Bronchus fibroblast of lung (primary cell): ENCODE results near the gene KIF4B. TPM values are rescaled to one million over a fixed set of nuclear protein-coding genes. Genes with fewer than 3 reads are reported as not detected.

ENCODE experiments used
- total RNA-seq: library from RNA; depleted of rRNA; stranded (reverse); fragments of >200 nt; gene quantifications from 2 replicates; pipeline ENCODE4 v1.2.3, GENCODE V29; 2015

KIF4B gene, protein sequence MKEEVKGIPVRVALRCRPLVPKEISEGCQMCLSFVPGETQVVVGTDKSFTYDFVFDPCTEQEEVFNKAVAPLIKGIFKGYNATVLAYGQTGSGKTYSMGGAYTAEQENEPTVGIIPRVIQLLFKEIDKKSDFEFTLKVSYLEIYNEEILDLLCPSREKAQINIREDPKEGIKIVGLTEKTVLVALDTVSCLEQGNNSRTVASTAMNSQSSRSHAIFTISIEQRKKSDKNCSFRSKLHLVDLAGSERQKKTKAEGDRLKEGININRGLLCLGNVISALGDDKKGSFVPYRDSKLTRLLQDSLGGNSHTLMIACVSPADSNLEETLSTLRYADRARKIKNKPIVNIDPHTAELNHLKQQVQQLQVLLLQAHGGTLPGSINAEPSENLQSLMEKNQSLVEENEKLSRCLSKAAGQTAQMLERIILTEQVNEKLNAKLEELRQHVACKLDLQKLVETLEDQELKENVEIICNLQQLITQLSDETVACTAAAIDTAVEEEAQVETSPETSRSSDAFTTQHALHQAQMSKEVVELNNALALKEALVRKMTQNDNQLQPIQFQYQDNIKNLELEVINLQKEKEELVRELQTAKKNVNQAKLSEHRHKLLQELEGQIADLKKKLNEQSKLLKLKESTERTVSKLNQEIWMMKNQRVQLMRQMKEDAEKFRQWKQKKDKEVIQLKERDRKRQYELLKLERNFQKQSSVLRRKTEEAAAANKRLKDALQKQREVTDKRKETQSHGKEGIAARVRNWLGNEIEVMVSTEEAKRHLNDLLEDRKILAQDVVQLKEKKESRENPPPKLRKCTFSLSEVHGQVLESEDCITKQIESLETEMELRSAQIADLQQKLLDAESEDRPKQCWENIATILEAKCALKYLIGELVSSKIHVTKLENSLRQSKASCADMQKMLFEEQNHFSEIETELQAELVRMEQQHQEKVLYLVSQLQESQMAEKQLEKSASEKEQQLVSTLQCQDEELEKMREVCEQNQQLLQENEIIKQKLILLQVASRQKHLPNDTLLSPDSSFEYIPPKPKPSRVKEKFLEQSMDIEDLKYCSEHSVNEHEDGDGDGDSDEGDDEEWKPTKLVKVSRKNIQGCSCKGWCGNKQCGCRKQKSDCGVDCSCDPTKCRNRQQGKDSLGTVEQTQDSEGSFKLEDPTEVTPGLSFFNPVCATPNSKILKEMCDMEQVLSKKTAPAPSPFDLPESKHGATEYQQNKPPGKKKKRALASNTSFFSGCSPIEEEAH
- not detected in 2 replicates for total RNA-seq

GRCh38 chr5:155013526-155013925 lies at the start of gene KIF4B:
Gene KIF4B, plus strand, starts transcription at chr5:155013755. Its CDS starts 105 bp downstream, at chr5:155013860.

Other genes starting within 250 kb of the KIF4B start
- 3.1 and 4.7 TPM in 2 replicates for gene FAXDC2, start 163.2 kb upstream of the KIF4B start, total RNA-seq
- 41.9 and 56.5 TPM in 2 replicates for gene CNOT8, start 155.1 kb upstream of the KIF4B start, total RNA-seq
- 15.5 and 16.1 TPM in 2 replicates for gene GEMIN5, start 75.5 kb upstream of the KIF4B start, total RNA-seq
- 21.2 and 21.9 TPM in 2 replicates for gene MRPL22, start 72.7 kb upstream of the KIF4B start, total RNA-seq